HG03039 (cell line): Measurements from ENCODE around the gene EGFL7.

Experiments
- ATAC-seq: cut with Tn5 transposase; IDR thresholded peaks from one replicate; pipeline ENCODE4 v1.9.1; 2021; ENCODE audit warnings: mild to moderate bottlenecking, moderate library complexity; ENCODE audit not compliant: unreplicated experiment

The EGFL7 gene

GRCh38 chr9:136671646-136672430 lies 9.1 kb downstream of the EGFL7 start:
- no peak for ATAC-seq

- ATAC-seq, result no peak
These were observed 9.8 kb downstream of the EGFL7 start for GRCh38 chr9:136672431-136673087.

- no peak for ATAC-seq
These were observed 10.6 kb downstream of the EGFL7 start for GRCh38 chr9:136673088-136673974.

- ATAC-seq, result no peak
These were observed 11.5 kb downstream of the EGFL7 start for GRCh38 chr9:136673975-136674785.

- ATAC-seq, result no peak
These were observed 12.2 kb downstream of the EGFL7 start for GRCh38 chr9:136674786-136675349.

GRCh38 chr9:136675477-136676296 lies 13.0 kb downstream of the EGFL7 start:
- ATAC-seq, result no peak

- ATAC-seq, result no peak
These were observed 13.6 kb downstream of the EGFL7 start for GRCh38 chr9:136676297-136676794.

- no peak for ATAC-seq
These were observed 14.4 kb downstream of the EGFL7 start for GRCh38 chr9:136676920-136677686.

- no peak for ATAC-seq
These were observed 15.3 kb downstream of the EGFL7 start for GRCh38 chr9:136678034-136678433.

- no peak for ATAC-seq
These were observed 15.9 kb downstream of the EGFL7 start for GRCh38 chr9:136678624-136679023.

GRCh38 chr9:136679431-136679941 lies 16.8 kb downstream of the EGFL7 start:
- ATAC-seq, result no peak

- no peak for ATAC-seq
These were observed 18.3 kb downstream of the EGFL7 start for GRCh38 chr9:136681029-136681428.

- no peak for ATAC-seq
These were observed 19.4 kb downstream of the EGFL7 start for GRCh38 chr9:136681945-136682699.

- no peak for ATAC-seq
These were observed 20.0 kb downstream of the EGFL7 start for GRCh38 chr9:136682710-136683109.

GRCh38 chr9:136683173-136683745 lies 20.5 kb downstream of the EGFL7 start:
- ATAC-seq, result no peak

- no peak for ATAC-seq
These were observed 21.0 kb downstream of the EGFL7 start for GRCh38 chr9:136683755-136684154.

- no peak for ATAC-seq
These were observed 21.6 kb downstream of the EGFL7 start for GRCh38 chr9:136684339-136684738.
